IMR-90 (cell line): ENCODE measurements around the gene POLR2E. TPM values are rescaled to one million over a fixed set of nuclear protein-coding genes. Genes with fewer than 3 reads are reported as not detected.

ENCODE experiments used
- ATAC-seq: fragments of 200-7000 bp; cut with Tn5 transposase; 2 replicates; pipeline ENCODE4 v1.9.1; 2020; ENCODE audit warnings: low read depth, mild to moderate bottlenecking, moderate library complexity
- BruUV-seq: library from RNA; stranded (reverse); fragments of 400-500 nt; replicated peaks from 2 replicates; lab custom pipeline; 2021; lab: Mats Ljungman, UMichigan
- CTCF ChIA-PET: fragments of 300-600 bp; formaldehyde crosslinking; extraction: SDS; loops from one replicate; lab custom pipeline; 2021; ENCODE audit warnings: antibody characterized with exemption; lab: Yijun Ruan, JAX
- POLR2A ChIA-PET: fragments of 300-600 bp; sonication (Branson Sonifier 250); formaldehyde crosslinking; loops from one replicate; lab custom pipeline; 2022; ENCODE audit warnings: antibody characterized with exemption; ENCODE audit not compliant: unreplicated experiment; lab: Charles Lee
- DNase-seq: peaks from one replicate; pipeline ENCODE4 v3.0.0; 2013
- H2AFZ ChIP-seq: replicated peaks from 2 replicates; pipeline ENCODE3; 2013; ENCODE audit warnings: low read length, mild to moderate bottlenecking; ENCODE audit not compliant: poor library complexity
- H2AK5ac ChIP-seq: 2 replicates; pipeline ENCODE4 v1.6.1; 2013; ENCODE audit warnings: low read depth, low read length, inconsistent platforms
- H2AK9ac ChIP-seq: replicated peaks from 2 replicates; pipeline ENCODE3; 2013; ENCODE audit warnings: mild to moderate bottlenecking, low read depth, low read length, moderate library complexity; ENCODE audit not compliant: poor library complexity
- H2BK120ac ChIP-seq: 2 replicates; pipeline ENCODE4 v1.6.1; 2013; ENCODE audit warnings: low read depth, low read length, inconsistent platforms
- H2BK15ac ChIP-seq: 3 replicates; pipeline ENCODE4 v1.6.1; 2013; ENCODE audit warnings: low read depth, low read length, inconsistent platforms
- H2BK20ac ChIP-seq: 2 replicates; pipeline ENCODE4 v1.6.1; 2013; ENCODE audit warnings: low read depth, mild to moderate bottlenecking, inconsistent platforms, low read length, moderate library complexity
- H2BK5ac ChIP-seq: 2 replicates; pipeline ENCODE4 v1.6.1; 2013; ENCODE audit warnings: mild to moderate bottlenecking, low read depth, low read length, inconsistent platforms; ENCODE audit not compliant: poor library complexity, severe bottlenecking
- H3K14ac ChIP-seq: replicated peaks from 2 replicates; pipeline ENCODE4 v1.6.1; 2013; ENCODE audit warnings: low read depth, low read length, inconsistent platforms
- H3K18ac ChIP-seq: 2 replicates; pipeline ENCODE4 v1.6.1; 2013; ENCODE audit warnings: low read depth, low read length, control low read depth
- H3K23ac ChIP-seq: 2 replicates; pipeline ENCODE4 v1.6.1; 2013; ENCODE audit warnings: low read depth, low read length, inconsistent platforms
- H3K27ac ChIP-seq: 2 replicates; pipeline ENCODE4 v1.5.1; 2013; ENCODE audit warnings: mild to moderate bottlenecking, control low read depth, low read length; ENCODE audit not compliant: insufficient read depth
- H3K27me3 ChIP-seq: 2 replicates; pipeline ENCODE4 v1.6.1; 2013; ENCODE audit warnings: low read length; ENCODE audit not compliant: control insufficient read depth, insufficient read depth
- H3K36me3 ChIP-seq: 2 replicates; pipeline ENCODE4 v1.6.1; 2013; ENCODE audit warnings: low read length, mixed read lengths; ENCODE audit not compliant: control insufficient read depth, insufficient read depth
- H3K4ac ChIP-seq: 2 replicates; pipeline ENCODE4 v1.6.1; 2013; ENCODE audit warnings: low read depth, low read length, inconsistent platforms
- H3K4me1 ChIP-seq: 2 replicates; pipeline ENCODE4 v1.6.1; 2013; ENCODE audit warnings: low read length, mixed read lengths; ENCODE audit not compliant: control insufficient read depth, insufficient read depth
- H3K4me2 ChIP-seq: 2 replicates; pipeline ENCODE4 v1.6.1; 2013; ENCODE audit warnings: low read depth, mild to moderate bottlenecking, control low read depth, low read length, moderate library complexity
- H3K4me3 ChIP-seq: 2 replicates; pipeline ENCODE4 v1.5.1; 2013; ENCODE audit warnings: low read depth, mild to moderate bottlenecking, control low read depth, low read length, moderate library complexity; ENCODE audit not compliant: insufficient read depth
- H3K56ac ChIP-seq: 2 replicates; pipeline ENCODE4 v1.6.1; 2013; ENCODE audit warnings: low read length, inconsistent platforms; ENCODE audit not compliant: insufficient read depth; ENCODE audit errors: extremely low read depth
- H3K79me1 ChIP-seq, 2 experiments: 2 replicates each; pipeline ENCODE4 v1.6.1; 2013; ENCODE audit warnings: low read length in 2 of 2, inconsistent platforms in 1 of 2, low read depth in 1 of 2
- H3K9ac ChIP-seq: 2 replicates; pipeline ENCODE4 v1.6.1; 2013; ENCODE audit warnings: low read depth, low read length, control low read depth
- H3K9me1 ChIP-seq: 2 replicates; pipeline ENCODE4 v1.6.1; 2013; ENCODE audit warnings: low read length, inconsistent platforms; ENCODE audit not compliant: insufficient read depth
- H3K9me3 ChIP-seq: 2 replicates; pipeline ENCODE4 v1.6.1; 2013; ENCODE audit warnings: low read length; ENCODE audit not compliant: control insufficient read depth, insufficient read depth
- H4K20me1 ChIP-seq: 2 replicates; pipeline ENCODE4 v1.6.1; 2013; ENCODE audit warnings: low read length, inconsistent platforms; ENCODE audit not compliant: insufficient read depth
- H4K5ac ChIP-seq: 2 replicates; pipeline ENCODE4 v1.6.1; 2013; ENCODE audit warnings: mild to moderate bottlenecking, low read depth, low read length, control low read depth
- H4K8ac ChIP-seq, 2 experiments: 2 replicates each; pipeline ENCODE4 v1.6.1; 2013; ENCODE audit warnings: low read depth in 2 of 2, low read length in 2 of 2, control low read depth in 1 of 2, inconsistent platforms in 1 of 2
- H4K91ac ChIP-seq: 2 replicates; pipeline ENCODE4 v1.6.1; 2013; ENCODE audit warnings: low read depth, low read length, inconsistent platforms; ENCODE audit not compliant: insufficient read depth
- CHD1 ChIP-seq: IDR thresholded peaks from 2 replicates; pipeline ENCODE4 v1.6.1; 2012; ENCODE audit warnings: low read depth, low read length, improper control_type of control experiment
- MAFK ChIP-seq: IDR thresholded peaks from 2 replicates; pipeline ENCODE4 v1.6.1; 2012; ENCODE audit warnings: low read depth, low read length, improper control_type of control experiment
- NFE2L2 ChIP-seq: fragments of 150-350 bp; IDR thresholded peaks from 2 replicates; pipeline ENCODE4 v1.6.1; 2016; ENCODE audit warnings: low read depth, mild to moderate bottlenecking, low read length
- RFX5 ChIP-seq: IDR thresholded peaks from 2 replicates; pipeline ENCODE4 v1.8.0; 2012; ENCODE audit warnings: low read depth, mild to moderate bottlenecking, low read length, moderate library complexity
- SMC3 ChIP-seq: fragments of 150-350 bp; IDR thresholded peaks from 2 replicates; pipeline ENCODE4 v1.6.1; 2016; ENCODE audit warnings: low read depth, mild to moderate bottlenecking, antibody characterized with exemption, low read length, moderate library complexity
- WGBS, 2 experiments: methylation state at CpG; one replicate each; pipeline versions ENCODE4 v1.1.5 to v1.1.7; 2013; ENCODE audit warnings: missing lambda C conversion rate in 2 of 2; ENCODE audit not compliant: insufficient read length in 1 of 2; ENCODE audit errors: extremely low coverage in 2 of 2; 5-methylcytosine and 5-hydroxymethylcytosine counted together
- dilution Hi-C: fragments of 300-500 bp; cut with HindIII; formaldehyde crosslinking; loops from one replicate; pipeline ENCODE4 v1.14.3; 2018; ENCODE audit warnings: low sequenced_read_pairs; ENCODE audit not compliant: unreplicated experiment
- in situ Hi-C: fragments of 300-500 bp; cut with MboI; formaldehyde crosslinking; loops from 3 replicates; pipeline ENCODE4 v1.14.3; 2019; ENCODE audit warnings: low sequenced_read_pairs, inconsistent platforms, mixed read lengths
- intact Hi-C: fragments of 100-400 bp; cut with micrococcal nuclease; formaldehyde crosslinking; loops from 2 replicates; pipeline ENCODE4 v1.10.0; 2022
- polyA plus RNA-seq, 3 experiments: library from polyadenylated mRNA; depleted of rRNA; stranded (reverse); fragments of >200 nt; gene quantifications; 2 replicates each; pipeline ENCODE4 v1.2.3, GENCODE V29; 2012; ENCODE audit warnings: low replicate concordance in 1 of 3
- total RNA-seq: library from RNA; depleted of rRNA; stranded (reverse); fragments of >200 nt; gene quantifications from 2 replicates; pipeline ENCODE4 v1.2.3, GENCODE V29; 2012
- TF ChIP-seq, protein P1 (sequence below): conservative IDR thresholded peaks from 2 replicates; pipeline ENCODE4 v1.5.1; 2012; ENCODE audit warnings: mild to moderate bottlenecking, low read depth, low read length, improper control_type of control experiment
- TF ChIP-seq, protein P2 (sequence below): fragments of 150-350 bp; IDR thresholded peaks from 2 replicates; pipeline ENCODE4 v1.6.1; 2017; ENCODE audit warnings: mild to moderate bottlenecking, antibody characterized with exemption, low read length, low read depth

The POLR2E gene
- total and polyA plus RNA-seq, 2 of the 4 experiments (the other 2 are of a cell fraction) = 294 to 391 TPM

- no peak overlapping the region for H3K23ac ChIP-seq
- no peak overlapping the region for H4K5ac ChIP-seq
- no peak overlapping the region for H3K4me3 ChIP-seq
- H3K9me1 ChIP-seq = no peaks in the 10 kb centered on the region
- DNase-seq (no peak), ATAC-seq (no peak)
- intact Hi-C loops (no loop called here), dilution Hi-C loops (no loop called here), in situ Hi-C loops (no loop called here)
- no peak overlapping the region for H3K4me2 ChIP-seq
- ChIA-PET POLR2A (no interaction called here), CTCF (no interaction called here)
- H3K9me3 ChIP-seq = no peaks in the 10 kb centered on the region
- no peak overlapping the region for H3K4ac ChIP-seq
- H3K18ac ChIP-seq = no peak overlapping the region
- peaks cover 15% of the 10 kb centered on the region for H4K20me1 ChIP-seq
- no peak overlapping the region for H2AFZ ChIP-seq
- no peak for TF ChIP-seq CHD1
- TF ChIP-seq, protein P1, sequence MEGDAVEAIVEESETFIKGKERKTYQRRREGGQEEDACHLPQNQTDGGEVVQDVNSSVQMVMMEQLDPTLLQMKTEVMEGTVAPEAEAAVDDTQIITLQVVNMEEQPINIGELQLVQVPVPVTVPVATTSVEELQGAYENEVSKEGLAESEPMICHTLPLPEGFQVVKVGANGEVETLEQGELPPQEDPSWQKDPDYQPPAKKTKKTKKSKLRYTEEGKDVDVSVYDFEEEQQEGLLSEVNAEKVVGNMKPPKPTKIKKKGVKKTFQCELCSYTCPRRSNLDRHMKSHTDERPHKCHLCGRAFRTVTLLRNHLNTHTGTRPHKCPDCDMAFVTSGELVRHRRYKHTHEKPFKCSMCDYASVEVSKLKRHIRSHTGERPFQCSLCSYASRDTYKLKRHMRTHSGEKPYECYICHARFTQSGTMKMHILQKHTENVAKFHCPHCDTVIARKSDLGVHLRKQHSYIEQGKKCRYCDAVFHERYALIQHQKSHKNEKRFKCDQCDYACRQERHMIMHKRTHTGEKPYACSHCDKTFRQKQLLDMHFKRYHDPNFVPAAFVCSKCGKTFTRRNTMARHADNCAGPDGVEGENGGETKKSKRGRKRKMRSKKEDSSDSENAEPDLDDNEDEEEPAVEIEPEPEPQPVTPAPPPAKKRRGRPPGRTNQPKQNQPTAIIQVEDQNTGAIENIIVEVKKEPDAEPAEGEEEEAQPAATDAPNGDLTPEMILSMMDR = no peak
- TF ChIP-seq SMC3 = no peak
- TF ChIP-seq MAFK = no peak
- no peak for TF ChIP-seq NFE2L2
- TF ChIP-seq RFX5 = no peak
- TF ChIP-seq, protein P2, sequence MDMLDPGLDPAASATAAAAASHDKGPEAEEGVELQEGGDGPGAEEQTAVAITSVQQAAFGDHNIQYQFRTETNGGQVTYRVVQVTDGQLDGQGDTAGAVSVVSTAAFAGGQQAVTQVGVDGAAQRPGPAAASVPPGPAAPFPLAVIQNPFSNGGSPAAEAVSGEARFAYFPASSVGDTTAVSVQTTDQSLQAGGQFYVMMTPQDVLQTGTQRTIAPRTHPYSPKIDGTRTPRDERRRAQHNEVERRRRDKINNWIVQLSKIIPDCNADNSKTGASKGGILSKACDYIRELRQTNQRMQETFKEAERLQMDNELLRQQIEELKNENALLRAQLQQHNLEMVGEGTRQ = no peak
- WGBS, 2 experiments = 99% methylated on average over 24 of the region's 33 CpGs; no CpG with 5 or more reads in 1 of the 2 experiments
- H2AK9ac ChIP-seq = no peak overlapping the region
- no peak overlapping the region for H3K14ac ChIP-seq
- H4K8ac ChIP-seq = no peak overlapping the region
- no peak overlapping the region for H2BK15ac ChIP-seq
- H3K27ac ChIP-seq = no peak overlapping the region
- peaks cover 54% of the 10 kb centered on the region for H3K36me3 ChIP-seq
- H3K27me3 ChIP-seq = no peaks in the 10 kb centered on the region
- no peak overlapping the region for H2BK5ac ChIP-seq
- H2BK20ac ChIP-seq = no peak overlapping the region
- no peaks in the 10 kb centered on the region for H3K4me1 ChIP-seq
- no peak overlapping the region for H2BK120ac ChIP-seq
- no peak overlapping the region for H3K56ac ChIP-seq
- BruUV-seq = no TSS peak
- peaks cover 15 to 36% of the 10 kb centered on the region in 2 experiments for H3K79me1 ChIP-seq
- H3K9ac ChIP-seq = no peak overlapping the region
- H4K91ac ChIP-seq = no peak overlapping the region
- no peak overlapping the region for H2AK5ac ChIP-seq
Measured at GRCh38 chr19:1143828-1144399, 48.7 kb upstream of the POLR2E start.
